MCF 10A (cell line): ENCODE results near the gene ISLR2. TPM values are rescaled to one million over a fixed set of nuclear protein-coding genes. Genes with fewer than 3 reads are reported as not detected.
A peak's percentile ranks its signal among the peaks of the same experiment; 100 is the strongest.

Source experiments
- BruUV-seq: library from RNA; stranded (reverse); fragments of 400-500 nt; replicated peaks from 2 replicates; lab custom pipeline; 2021; lab: Mats Ljungman, UMichigan
- CTCF ChIA-PET: fragments of 300-600 bp; sonication (Branson Sonifier 250); formaldehyde crosslinking; extraction: SDS; loops from one replicate; lab custom pipeline; 2021; ENCODE audit warnings: antibody characterized with exemption, inconsistent platforms; lab: Yijun Ruan, JAX
- POLR2A ChIA-PET: fragments of 300-600, 350-650 bp; sonication (Branson Sonifier 250); formaldehyde crosslinking; extraction: SDS; loops from one replicate; lab custom pipeline; 2020; ENCODE audit warnings: antibody characterized with exemption, inconsistent platforms; lab: Yijun Ruan, JAX
- DNase-seq: peaks from one replicate; pipeline ENCODE4 v3.0.0-alpha.2; 2018; ENCODE audit not compliant: unreplicated experiment
- H3K27ac Mint-ChIP-seq: one replicate; pipeline ENCODE4 v1.8.0; 2022; ENCODE audit warnings: mild to moderate bottlenecking, low read depth, mixed read lengths; ENCODE audit not compliant: unreplicated experiment
- H3K27me3 Mint-ChIP-seq: one replicate; pipeline ENCODE4 v1.8.0; 2022; ENCODE audit warnings: mixed read lengths; ENCODE audit not compliant: insufficient read depth, unreplicated experiment
- H3K36me3 Mint-ChIP-seq: one replicate; pipeline ENCODE4 v1.8.0; 2022; ENCODE audit warnings: mild to moderate bottlenecking, moderate library complexity, mixed read lengths; ENCODE audit not compliant: insufficient read depth, unreplicated experiment
- H3K4me1 Mint-ChIP-seq: one replicate; pipeline ENCODE4 v1.8.0; 2022; ENCODE audit warnings: mixed read lengths; ENCODE audit not compliant: insufficient read depth, unreplicated experiment
- H3K4me3 Mint-ChIP-seq: one replicate; pipeline ENCODE4 v1.8.0; 2022; ENCODE audit warnings: mild to moderate bottlenecking, moderate library complexity, mixed read lengths; ENCODE audit not compliant: unreplicated experiment
- H3K9me3 Mint-ChIP-seq: one replicate; pipeline ENCODE4 v1.8.0; 2022; ENCODE audit warnings: mixed read lengths; ENCODE audit not compliant: unreplicated experiment
- CTCF ChIP-seq: fragments of 200-600 bp; IDR thresholded peaks from one replicate; pipeline ENCODE4 v1.8.0; 2022; ENCODE audit warnings: antibody characterized with exemption, mild to moderate bottlenecking; ENCODE audit not compliant: unreplicated experiment
- intact Hi-C: fragments of 100-400 bp; cut with micrococcal nuclease; formaldehyde crosslinking; loops from 2 replicates; pipeline ENCODE4 v1.14.1; 2022
- total RNA-seq: library from RNA; stranded (reverse); gene quantifications from 2 replicates; pipeline ENCODE4 v1.2.3, GENCODE V29; 2022

The ISLR2 gene
- total RNA-seq, 1 experiment from 2014 or later: not detected

GRCh38 chr15:74144153-74144775, 13.9 kb downstream of the ISLR2 start:
- TF ChIP-seq CTCF: no peak
- Mint-ChIP-seq H3K36me3 (no peaks in the 10 kb centered on the region), H3K9me3 (peaks cover 7% of the 10 kb centered on the region), H3K4me3 (no peak overlapping the region), H3K27ac (no peak overlapping the region), H3K27me3 (peaks cover 18% of the 10 kb centered on the region), H3K4me1 (peaks cover 6% of the 10 kb centered on the region)
- intact Hi-C loops: no loop called here
- BruUV-seq: no TSS peak
- CTCF ChIA-PET: interaction anchor here (0.6 to 1.0 kb wide), 4 partner anchors 9 to 163 kb away, joined by 3 to 5 read pairs (median 4); no protein-coding TSS in a partner anchor
- POLR2A ChIA-PET: interaction anchor here (0.7 kb wide), 1 partner anchor 416 kb away, joined by 4 read pairs; no protein-coding TSS in a partner anchor
- peak; percentile 45 for DNase-seq

- Mint-ChIP-seq H3K36me3 (no peaks in the 10 kb centered on the region), H3K4me3 (no peak overlapping the region), H3K9me3 (peaks cover 7% of the 10 kb centered on the region), H3K27me3 (peaks cover 18% of the 10 kb centered on the region), H3K4me1 (peaks cover 6% of the 10 kb centered on the region), H3K27ac (no peak overlapping the region)
- intact Hi-C loops: no loop called here
- ChIA-PET CTCF (interaction anchor here (0.9 kb wide), 1 partner anchor 19 kb away, joined by 3 read pairs; no protein-coding TSS in a partner anchor), POLR2A (no interaction called here)
- DNase-seq: no peak
- TF ChIP-seq CTCF: no peak
- BruUV-seq: no TSS peak
Observed at GRCh38 chr15:74146277-74146800, 16.0 kb downstream of the ISLR2 start.

GRCh38 chr15:74147051-74147450, 16.7 kb downstream of the ISLR2 start:
- no TSS peak for BruUV-seq
- peaks cover 7% of the 10 kb centered on the region for H3K9me3 Mint-ChIP-seq
- ChIA-PET POLR2A (no interaction called here), CTCF (interaction anchor here (0.6 to 1.1 kb wide), 2 partner anchors 138 to 160 kb away, joined by 3 read pairs; no protein-coding TSS in a partner anchor)
- peaks cover 6% of the 10 kb centered on the region for H3K4me1 Mint-ChIP-seq
- no peak overlapping the region for H3K27ac Mint-ChIP-seq
- no peak overlapping the region for H3K4me3 Mint-ChIP-seq
- intact Hi-C loops: no loop called here
- DNase-seq: no peak
- H3K36me3 Mint-ChIP-seq: no peaks in the 10 kb centered on the region
- TF ChIP-seq CTCF: no peak
- H3K27me3 Mint-ChIP-seq: peaks cover 18% of the 10 kb centered on the region

GRCh38 chr15:74155766-74156417, 25.5 kb downstream of the ISLR2 start:
- CTCF ChIA-PET: interaction anchor here (0.8 kb wide), 3 partner anchors 32 to 165 kb away, joined by 3 read pairs; no protein-coding TSS in a partner anchor
- H3K27ac Mint-ChIP-seq: no peak overlapping the region
- H3K36me3 Mint-ChIP-seq: no peaks in the 10 kb centered on the region
- peaks cover 15% of the 10 kb centered on the region for H3K27me3 Mint-ChIP-seq
- no TSS peak for BruUV-seq
- POLR2A ChIA-PET: no interaction called here
- no peaks in the 10 kb centered on the region for H3K9me3 Mint-ChIP-seq
- no peak overlapping the region for H3K4me3 Mint-ChIP-seq
- H3K4me1 Mint-ChIP-seq: peaks cover 6% of the 10 kb centered on the region
- DNase-seq: no peak
- TF ChIP-seq CTCF: no peak
- intact Hi-C loops: no loop called here
